ENCODE results near the gene AXIN2.

The AXIN2 gene

DNA sequence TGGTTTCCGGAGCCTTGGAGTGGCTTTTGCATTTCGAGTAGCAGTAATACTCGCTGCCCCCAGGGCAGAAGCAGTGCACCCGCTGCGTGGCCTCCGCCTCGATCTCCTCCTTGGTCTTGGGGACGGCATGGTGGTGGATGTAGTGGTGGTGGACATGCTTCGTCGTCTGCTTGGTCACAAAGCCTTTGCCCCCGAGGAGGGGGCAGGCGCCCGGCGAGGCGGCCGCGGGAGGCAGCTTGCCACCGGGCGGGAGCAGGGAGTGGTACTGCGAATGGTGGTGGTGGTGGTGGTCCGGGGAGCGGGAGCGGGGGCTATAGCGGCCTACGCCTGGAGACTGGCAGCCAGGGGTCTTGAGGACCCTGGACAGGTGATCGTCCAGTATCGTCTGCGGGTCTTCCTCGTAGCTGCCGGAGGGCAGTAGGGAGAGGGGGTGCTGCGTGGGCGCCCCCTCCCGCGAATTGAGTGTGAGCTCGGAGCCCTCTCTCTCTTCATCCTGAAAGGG, 24.1 kb downstream of the AXIN2 start:
- no peak for DNase-seq (ENCODE audit: low read depth in 1 of 2, low spot score in 1 of 2)
- TF ChIP-seq, protein P1, sequence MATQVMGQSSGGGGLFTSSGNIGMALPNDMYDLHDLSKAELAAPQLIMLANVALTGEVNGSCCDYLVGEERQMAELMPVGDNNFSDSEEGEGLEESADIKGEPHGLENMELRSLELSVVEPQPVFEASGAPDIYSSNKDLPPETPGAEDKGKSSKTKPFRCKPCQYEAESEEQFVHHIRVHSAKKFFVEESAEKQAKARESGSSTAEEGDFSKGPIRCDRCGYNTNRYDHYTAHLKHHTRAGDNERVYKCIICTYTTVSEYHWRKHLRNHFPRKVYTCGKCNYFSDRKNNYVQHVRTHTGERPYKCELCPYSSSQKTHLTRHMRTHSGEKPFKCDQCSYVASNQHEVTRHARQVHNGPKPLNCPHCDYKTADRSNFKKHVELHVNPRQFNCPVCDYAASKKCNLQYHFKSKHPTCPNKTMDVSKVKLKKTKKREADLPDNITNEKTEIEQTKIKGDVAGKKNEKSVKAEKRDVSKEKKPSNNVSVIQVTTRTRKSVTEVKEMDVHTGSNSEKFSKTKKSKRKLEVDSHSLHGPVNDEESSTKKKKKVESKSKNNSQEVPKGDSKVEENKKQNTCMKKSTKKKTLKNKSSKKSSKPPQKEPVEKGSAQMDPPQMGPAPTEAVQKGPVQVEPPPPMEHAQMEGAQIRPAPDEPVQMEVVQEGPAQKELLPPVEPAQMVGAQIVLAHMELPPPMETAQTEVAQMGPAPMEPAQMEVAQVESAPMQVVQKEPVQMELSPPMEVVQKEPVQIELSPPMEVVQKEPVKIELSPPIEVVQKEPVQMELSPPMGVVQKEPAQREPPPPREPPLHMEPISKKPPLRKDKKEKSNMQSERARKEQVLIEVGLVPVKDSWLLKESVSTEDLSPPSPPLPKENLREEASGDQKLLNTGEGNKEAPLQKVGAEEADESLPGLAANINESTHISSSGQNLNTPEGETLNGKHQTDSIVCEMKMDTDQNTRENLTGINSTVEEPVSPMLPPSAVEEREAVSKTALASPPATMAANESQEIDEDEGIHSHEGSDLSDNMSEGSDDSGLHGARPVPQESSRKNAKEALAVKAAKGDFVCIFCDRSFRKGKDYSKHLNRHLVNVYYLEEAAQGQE (IDR thresholded peaks at IDR 0.05; ENCODE audit: insufficient replicate concordance, low read depth), result no peak
- TF ChIP-seq GABPA (IDR thresholded peaks at IDR 0.05; ENCODE audit: low read depth) (no peak), SPI1 (IDR thresholded peaks at IDR 0.05; ENCODE audit: borderline replicate concordance, low read depth) (no peak), CTCF (IDR thresholded peaks at IDR 0.05; ENCODE audit: insufficient read depth, low read length) (no peak), POLR2AphosphoS5 (IDR thresholded peaks at IDR 0.05; ENCODE audit: low read depth) (no peak)

DNA sequence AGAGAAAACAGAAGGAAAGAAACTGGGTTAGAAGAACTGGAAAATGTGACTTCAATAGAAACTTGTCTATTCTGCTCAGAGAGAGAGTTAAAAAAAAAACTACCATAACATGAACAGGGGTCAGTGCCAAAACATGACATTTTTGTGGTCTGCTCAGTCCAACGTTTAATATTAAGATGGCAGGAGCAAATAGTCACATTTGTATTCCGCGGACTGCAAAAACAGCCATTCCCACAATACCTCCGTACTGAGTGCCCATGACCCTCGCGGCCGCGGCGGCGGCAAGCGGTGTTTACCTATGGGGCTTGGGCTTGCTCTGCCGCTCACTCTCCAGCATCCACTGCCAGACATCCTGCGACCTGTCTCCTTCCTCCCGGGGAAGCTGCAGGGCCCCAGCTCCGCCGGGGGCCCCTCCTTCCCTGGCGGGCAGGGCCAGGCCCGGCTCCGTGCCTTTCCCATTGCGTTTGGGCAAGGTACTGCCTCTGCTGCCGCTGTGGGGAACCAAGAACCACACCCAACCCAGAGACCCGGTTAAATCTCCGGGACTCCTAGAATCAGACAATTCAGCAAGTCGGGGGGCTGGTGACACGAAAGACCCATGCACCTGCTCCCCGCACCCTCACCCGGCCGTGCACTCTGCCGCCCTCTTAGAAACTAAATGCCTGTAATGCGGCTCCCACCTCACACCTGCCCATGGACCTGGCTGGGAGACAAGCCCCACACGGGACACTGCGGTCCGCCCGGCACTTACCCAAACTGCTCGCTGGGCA, 24.7 kb downstream of the AXIN2 start:
- no peaks in the 10 kb centered on the region for H3K27me3 ChIP-seq (ENCODE audit: insufficient read depth, poor library complexity, severe bottlenecking)
- H3K4me3 ChIP-seq (replicated peaks; ENCODE audit: insufficient read depth, low read length), result no peak overlapping the region
- TF ChIP-seq, protein P1 (IDR thresholded peaks at IDR 0.05; ENCODE audit: insufficient replicate concordance, low read depth), result no peak
- no peak for TF ChIP-seq POLR2AphosphoS5 (IDR thresholded peaks at IDR 0.05; ENCODE audit: low read depth)
- TF ChIP-seq GABPA (IDR thresholded peaks at IDR 0.05; ENCODE audit: low read depth), result no peak
- TF ChIP-seq CTCF (IDR thresholded peaks at IDR 0.05; ENCODE audit: insufficient read depth, low read length), result no peak
- no peak for TF ChIP-seq SPI1 (IDR thresholded peaks at IDR 0.05; ENCODE audit: borderline replicate concordance, low read depth)
- H3K27ac ChIP-seq (replicated peaks), result no peak overlapping the region
- DNase-seq (ENCODE audit: low read depth in 1 of 2, low spot score in 1 of 2), result no peak

More for the DNA sequence above, 24.1 kb downstream of the AXIN2 start:
- H3K4me3 ChIP-seq (replicated peaks; ENCODE audit: insufficient read depth, low read length), result no peak overlapping the region
- H3K27me3 ChIP-seq (ENCODE audit: insufficient read depth, poor library complexity, severe bottlenecking), result no peaks in the 10 kb centered on the region
- no peak overlapping the region for H3K27ac ChIP-seq (replicated peaks)

DNA sequence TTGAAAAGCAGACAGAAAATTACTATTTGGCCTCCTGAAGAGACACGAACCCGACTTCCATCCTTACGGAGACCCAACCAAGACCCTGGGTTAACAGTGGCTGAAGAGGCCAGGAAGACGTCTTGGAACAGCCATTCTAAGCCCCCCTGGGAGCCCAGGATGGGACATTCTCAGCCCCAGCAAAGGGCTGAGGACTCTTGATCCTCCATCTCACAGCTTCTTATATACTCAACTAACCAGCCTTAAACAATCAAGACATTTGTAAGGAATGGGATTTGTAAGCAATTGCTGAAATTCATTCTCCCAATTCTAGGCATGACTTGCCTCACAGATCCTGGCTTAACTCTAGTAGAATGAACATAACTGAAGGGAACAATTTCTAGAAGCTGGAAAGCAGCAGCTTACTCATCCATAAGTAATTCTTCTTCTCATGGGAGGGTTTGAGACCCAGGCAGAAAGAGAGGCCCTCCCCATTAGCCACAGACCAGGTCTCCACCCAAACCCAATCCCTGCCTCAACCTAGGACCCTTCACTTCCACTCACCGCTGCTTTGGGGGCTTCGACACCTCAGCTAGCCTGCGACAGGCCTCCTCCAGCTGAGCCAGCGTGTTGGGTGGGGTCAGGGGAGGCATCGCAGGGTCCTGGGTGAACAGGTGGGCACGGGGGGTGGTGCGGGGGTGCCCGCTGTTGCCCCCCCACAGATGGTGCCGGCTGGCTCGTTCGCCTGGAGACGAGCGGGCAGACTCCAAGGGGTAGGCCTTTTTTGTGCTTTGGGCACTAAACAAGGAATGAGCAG, 25.5 kb downstream of the AXIN2 start:
- TF ChIP-seq POLR2AphosphoS5 (IDR thresholded peaks at IDR 0.05; ENCODE audit: low read depth) (no peak), GABPA (IDR thresholded peaks at IDR 0.05; ENCODE audit: low read depth) (no peak), CTCF (IDR thresholded peaks at IDR 0.05; ENCODE audit: insufficient read depth, low read length) (no peak)
- TF ChIP-seq, protein P1 (IDR thresholded peaks at IDR 0.05; ENCODE audit: insufficient replicate concordance, low read depth), result no peak
- no peak for DNase-seq (ENCODE audit: low read depth in 1 of 2, low spot score in 1 of 2)
- Histone ChIP-seq H3K27me3 (ENCODE audit: insufficient read depth, poor library complexity, severe bottlenecking) (no peaks in the 10 kb centered on the region), H3K4me3 (replicated peaks; ENCODE audit: insufficient read depth, low read length) (no peak overlapping the region), H3K27ac (replicated peaks) (no peak overlapping the region)
